Measurements from ENCODE around the gene TMEM219. TPM values are rescaled to one million over a fixed set of nuclear protein-coding genes. Genes with fewer than 3 reads are reported as not detected.

TMEM219 gene
- total and polyA plus RNA-seq, 2 of the 8 experiments (the other 6 are each of a cell fraction or from before 2014, with no cell fraction given), result 60.2 to 116 TPM

- no peak for TF ChIP-seq POU5F1 (IDR thresholded peaks at IDR 0.05; ENCODE audit: low read depth, low read length)
- TF ChIP-seq POLR2A (IDR thresholded peaks at IDR 0.05; ENCODE audit: control extremely low read depth in 1 of 2, low read depth in 2 of 2, low read length in 2 of 2), result no peak
- TF ChIP-seq SP4 (IDR thresholded peaks at IDR 0.05; ENCODE audit: low read length), result no peak
- TF ChIP-seq EGR1 (IDR thresholded peaks at IDR 0.05; ENCODE audit: borderline replicate concordance, low read depth, low read length), result no peak
- TF ChIP-seq ASH2L (IDR thresholded peaks at IDR 0.05; ENCODE audit: low read length), result no peak
Measured at GRCh38 chr16:30004811-30005242, 42.9 kb downstream of the TMEM219 start (continued).

Measured in H1 (cell line).